Activated T-cell treated with anti-CD3 and anti-CD28 coated beads, Interleukin-2, amount 50 U/mL, for 4 hours (primary cell): Measurements from ENCODE around the gene MTPN. TPM values are rescaled to one million over a fixed set of nuclear protein-coding genes. Genes with fewer than 3 reads are reported as not detected.

Experiments used
- ATAC-seq, 2 donors: fragments of 200-7000 bp; cut with Tn5 transposase; one replicate each; pipeline ENCODE4 v1.10.0; 2021
- DNase-seq: peaks from one replicate; pipeline ENCODE4 v3.0.0-alpha.2; 2020
- H3K27me3 Mint-ChIP-seq: one replicate; pipeline ENCODE4 v1.8.0; 2021; ENCODE audit warnings: low read depth, mixed read lengths
- H3K36me3 Mint-ChIP-seq: one replicate; pipeline ENCODE4 v1.8.0; 2022; ENCODE audit warnings: mixed read lengths; ENCODE audit not compliant: insufficient read depth
- H3K4me1 Mint-ChIP-seq: one replicate; pipeline ENCODE4 v1.8.0; 2021; ENCODE audit warnings: low read depth, mixed read lengths
- H3K4me3 Mint-ChIP-seq: one replicate; pipeline ENCODE4 v1.8.0; 2021; ENCODE audit warnings: mild to moderate bottlenecking, moderate library complexity, mixed read lengths
- H3K9me3 Mint-ChIP-seq: one replicate; pipeline ENCODE4 v1.8.0; 2021; ENCODE audit warnings: mixed read lengths
- total RNA-seq, 3 donors: library from RNA; stranded (reverse); gene quantifications; one replicate each; pipeline ENCODE4 v1.2.1, GENCODE V29; 2021

Gene MTPN
- total RNA-seq, 3 donors from 2014 or later: 139 to 152 (median 143) TPM

- no peak overlapping the region for H3K4me3 Mint-ChIP-seq
- no peaks in the 10 kb centered on the region for H3K9me3 Mint-ChIP-seq
- H3K4me1 Mint-ChIP-seq: peaks cover 2% of the 10 kb centered on the region
- ATAC-seq (no peak), DNase-seq (no peak)
- H3K27me3 Mint-ChIP-seq: no peaks in the 10 kb centered on the region
- H3K36me3 Mint-ChIP-seq: no peaks in the 10 kb centered on the region
These were observed 92.5 kb downstream of the MTPN start for GRCh38 chr7:135884495-135885232.

GRCh38 chr7:135879233-135879632, 97.9 kb downstream of the MTPN start:
- ATAC-seq (no peak), DNase-seq (no peak)
- no peaks in the 10 kb centered on the region for H3K36me3 Mint-ChIP-seq
- H3K9me3 Mint-ChIP-seq: no peaks in the 10 kb centered on the region
- H3K4me1 Mint-ChIP-seq: no peaks in the 10 kb centered on the region
- H3K4me3 Mint-ChIP-seq: no peak overlapping the region
- H3K27me3 Mint-ChIP-seq: peaks cover 7% of the 10 kb centered on the region

GRCh38 chr7:135878284-135878683, 98.9 kb downstream of the MTPN start:
- ATAC-seq: no peak
- Mint-ChIP-seq H3K4me1 (no peaks in the 10 kb centered on the region), H3K27me3 (peaks cover 7% of the 10 kb centered on the region), H3K9me3 (no peaks in the 10 kb centered on the region), H3K4me3 (no peak overlapping the region), H3K36me3 (no peaks in the 10 kb centered on the region)
- no peak for DNase-seq

GRCh38 chr7:135877805-135878204, 99.4 kb downstream of the MTPN start:
- no peak overlapping the region for H3K4me3 Mint-ChIP-seq
- H3K36me3 Mint-ChIP-seq: no peaks in the 10 kb centered on the region
- no peak for ATAC-seq
- no peaks in the 10 kb centered on the region for H3K9me3 Mint-ChIP-seq
- DNase-seq: no peak
- H3K4me1 Mint-ChIP-seq: no peaks in the 10 kb centered on the region
- H3K27me3 Mint-ChIP-seq: peaks cover 7% of the 10 kb centered on the region

Other genes with a start within 250 kb of the MTPN start
- gene SLC13A4, start 249.2 kb downstream of the MTPN start, total RNA-seq: not detected
- gene FAM180A, start 228.5 kb downstream of the MTPN start, total RNA-seq: not detected